Spleen (tissue), 7 donors: ENCODE results near the gene RIBC2.

Source experiments
- POLR2AphosphoS5 ChIP-seq, 3 donors: sonication (generic); formaldehyde crosslinking; IDR thresholded peaks; one replicate each; pipeline ENCODE4 v1.5.1; 2017; ENCODE audit warnings: antibody characterized with exemption in 3 of 3
- TF ChIP-seq, protein P1 (sequence below), 11 experiments: fragments of 200-600 bp in 7 of 11; fragments of 450-650 bp in 4 of 11; sonication (generic) in 4 of 11; IDR thresholded peaks in 8 of 11; conservative IDR thresholded peaks in 3 of 11; 1 replicate in 7 of 11; 2 replicates in 4 of 11; pipeline versions ENCODE4 v1.4.0 to v1.8.0; 2016 to 2021; ENCODE audit warnings: antibody characterized with exemption in 11 of 11, inconsistent platforms in 4 of 11, mild to moderate bottlenecking in 1 of 11
- donor health status: DM: no; HTN: no; CAD: no; lungs with moderate emphysema.
- donor health status: DM: no; HTN: no; CAD: no.
- donor health status: DM: no; HTN: no; CAD: no.

DNA sequence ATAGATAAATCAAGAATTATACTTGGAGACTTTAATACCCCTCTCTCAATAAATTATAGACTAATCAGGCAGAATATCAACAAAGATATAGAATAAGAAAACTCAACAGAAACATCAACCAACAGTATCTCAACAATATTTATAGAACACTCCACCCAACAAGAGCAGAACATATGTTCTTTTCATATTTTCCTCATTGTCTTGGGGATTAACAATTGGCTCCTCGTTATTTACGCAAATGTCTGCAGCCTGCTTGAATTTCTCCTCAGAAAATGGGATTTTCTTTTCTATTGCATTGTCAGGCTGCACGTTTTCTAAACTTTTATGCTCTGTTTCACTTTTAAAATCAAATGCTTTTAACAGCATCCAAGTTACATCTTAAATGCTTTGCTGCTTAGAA, 52.1 kb downstream of the RIBC2 start:
- TF ChIP-seq, protein P1, sequence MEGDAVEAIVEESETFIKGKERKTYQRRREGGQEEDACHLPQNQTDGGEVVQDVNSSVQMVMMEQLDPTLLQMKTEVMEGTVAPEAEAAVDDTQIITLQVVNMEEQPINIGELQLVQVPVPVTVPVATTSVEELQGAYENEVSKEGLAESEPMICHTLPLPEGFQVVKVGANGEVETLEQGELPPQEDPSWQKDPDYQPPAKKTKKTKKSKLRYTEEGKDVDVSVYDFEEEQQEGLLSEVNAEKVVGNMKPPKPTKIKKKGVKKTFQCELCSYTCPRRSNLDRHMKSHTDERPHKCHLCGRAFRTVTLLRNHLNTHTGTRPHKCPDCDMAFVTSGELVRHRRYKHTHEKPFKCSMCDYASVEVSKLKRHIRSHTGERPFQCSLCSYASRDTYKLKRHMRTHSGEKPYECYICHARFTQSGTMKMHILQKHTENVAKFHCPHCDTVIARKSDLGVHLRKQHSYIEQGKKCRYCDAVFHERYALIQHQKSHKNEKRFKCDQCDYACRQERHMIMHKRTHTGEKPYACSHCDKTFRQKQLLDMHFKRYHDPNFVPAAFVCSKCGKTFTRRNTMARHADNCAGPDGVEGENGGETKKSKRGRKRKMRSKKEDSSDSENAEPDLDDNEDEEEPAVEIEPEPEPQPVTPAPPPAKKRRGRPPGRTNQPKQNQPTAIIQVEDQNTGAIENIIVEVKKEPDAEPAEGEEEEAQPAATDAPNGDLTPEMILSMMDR (IDR thresholded peaks at IDR 0.05 in 8 of 11, conservative IDR thresholded peaks at IDR 0.05 in 3 of 11): no peak
- no peak for TF ChIP-seq POLR2AphosphoS5 (IDR thresholded peaks at IDR 0.05)
